Right cardiac atrium (tissue), 5 donors: Measurements from ENCODE around the gene RBM44. TPM values are rescaled to one million over a fixed set of nuclear protein-coding genes. Genes with fewer than 3 reads are reported as not detected.
"Not testable (repeated sequence)": the region's sequence is repeated elsewhere in the genome, so short reads cannot be mapped to it uniquely, and the experiment has no call there.

ENCODE experiments used
- ATAC-seq, 2 donors: fragments of 200-7000 bp; cut with Tn5 transposase; one replicate each; pipeline versions ENCODE4 v1.8.0 to v1.9.1; 2020; ENCODE audit warnings: moderate library complexity in 2 of 2, mild to moderate bottlenecking in 1 of 2
- DNase-seq, 3 donors: peaks; one replicate each; pipeline ENCODE4 v3.0.0-alpha.2; 2020
- H3K27ac ChIP-seq: one replicate; pipeline ENCODE4 v1.5.1; 2013; ENCODE audit warnings: mild to moderate bottlenecking, low read length, control low read depth, moderate library complexity
- H3K27me3 ChIP-seq: one replicate; pipeline ENCODE4 v1.6.1; 2013; ENCODE audit not compliant: control insufficient read depth, insufficient read depth
- H3K4me1 ChIP-seq: one replicate; pipeline ENCODE4 v1.6.1; 2013; ENCODE audit warnings: low read length; ENCODE audit not compliant: control insufficient read depth, insufficient read depth
- H3K4me3 ChIP-seq: one replicate; pipeline ENCODE4 v1.5.1; 2013; ENCODE audit warnings: low read length, control low read depth
- H3K9me3 ChIP-seq: one replicate; pipeline ENCODE4 v1.6.1; 2013; ENCODE audit warnings: low read length; ENCODE audit not compliant: control insufficient read depth
- WGBS: extraction: QIAGEN DNeasy Blood & Tissue Kit; methylation state at CpG from one replicate; pipeline ENCODE4 v1.1.7; 2013; 5-methylcytosine and 5-hydroxymethylcytosine counted together
- intact Hi-C, 4 donors: fragments of 100-400 bp; cut with DNase I; formaldehyde crosslinking; loops; one replicate each; pipeline versions ENCODE4 v1.11.0 to v1.14.0; 2022 to 2023
- polyA plus RNA-seq: library from polyadenylated mRNA; stranded (reverse); fragments of 200-250 nt; gene quantifications from one replicate; pipeline ENCODE4 v1.2.3, GENCODE V29; 2013
- total RNA-seq, 4 donors: library from RNA; stranded (reverse); fragmentation: NEBNext Ultra II Directional; extraction: Animal tissue kit (Norgen Biotek cat#: 25700); gene quantifications; one replicate each; pipeline ENCODE4 v1.2.1, GENCODE V29; 2021
- donor health status: healthy with polysubstance abuse.
- donor health status: DM: no; HTN: yes; CAD: no.
- donor health status: DM: no; HTN: no; CAD: no.
- donor health status: DM: no; HTN: yes; CAD: no; lungs with severe emphysema.
- donor health status: DM: yes; HTN: yes; CAD: no.

Gene RBM44
- total and polyA plus RNA-seq, 5 donors, result 0.20 to 0.70 (median 0.35) TPM

DNA sequence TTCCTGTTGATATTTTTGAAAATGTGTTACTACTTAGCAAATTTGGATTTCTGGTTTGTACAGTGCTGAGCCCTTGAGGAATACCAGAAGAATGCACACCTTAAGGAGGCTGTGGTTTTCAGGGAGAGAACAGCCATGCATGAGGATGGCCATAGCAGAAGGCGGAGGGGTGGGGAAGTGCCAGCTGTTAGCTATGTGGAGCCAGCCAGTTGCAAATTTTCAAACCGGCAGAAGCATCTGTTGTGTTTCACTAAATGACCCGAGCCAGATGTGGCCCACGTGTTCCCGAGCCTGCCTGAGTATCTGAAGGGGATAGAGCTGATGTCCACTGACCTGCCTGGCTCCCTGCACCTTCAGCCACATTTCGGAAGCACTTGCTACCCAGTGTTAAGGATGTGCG is 16.4 kb upstream of the RBM44 start:
- no peak overlapping the region for H3K27ac ChIP-seq
- H3K4me1 ChIP-seq, result no peaks in the 10 kb centered on the region
- ATAC-seq (peak in 1 of 2 donors; percentile 28), DNase-seq (no peak)
- intact Hi-C loops, result no loop called here
- no peaks in the 10 kb centered on the region for H3K9me3 ChIP-seq
- WGBS, result 79% methylated on average over 7 of the region's 7 CpGs
- H3K27me3 ChIP-seq, result no peaks in the 10 kb centered on the region
- H3K4me3 ChIP-seq, result no peak overlapping the region

DNA sequence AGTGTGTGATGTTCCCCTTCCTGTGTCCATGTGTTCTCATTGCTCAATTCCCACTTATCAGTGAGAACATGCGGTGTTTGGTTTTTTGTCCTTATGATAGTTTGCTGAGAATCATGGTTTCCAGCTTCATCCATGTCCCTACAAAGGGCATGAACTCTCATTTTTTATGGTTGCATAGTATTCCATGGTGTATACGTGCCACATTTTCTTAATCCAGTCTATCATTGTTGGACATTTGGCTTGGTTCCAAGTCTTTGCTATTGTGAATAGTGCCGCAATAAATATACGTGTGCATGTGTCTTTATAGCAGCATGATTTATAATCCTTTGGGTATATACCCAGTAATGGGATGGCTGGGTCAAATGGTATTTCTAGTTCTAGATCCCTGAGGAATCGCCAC is 14.9 kb upstream of the RBM44 start:
- H3K27ac ChIP-seq, DNase-seq, H3K4me1 ChIP-seq, intact Hi-C loops, H3K27me3 ChIP-seq, H3K9me3 ChIP-seq, H3K4me3 ChIP-seq, ATAC-seq: not testable (repeated sequence)
- 97% methylated on average over 2 of the region's 5 CpGs for WGBS

DNA sequence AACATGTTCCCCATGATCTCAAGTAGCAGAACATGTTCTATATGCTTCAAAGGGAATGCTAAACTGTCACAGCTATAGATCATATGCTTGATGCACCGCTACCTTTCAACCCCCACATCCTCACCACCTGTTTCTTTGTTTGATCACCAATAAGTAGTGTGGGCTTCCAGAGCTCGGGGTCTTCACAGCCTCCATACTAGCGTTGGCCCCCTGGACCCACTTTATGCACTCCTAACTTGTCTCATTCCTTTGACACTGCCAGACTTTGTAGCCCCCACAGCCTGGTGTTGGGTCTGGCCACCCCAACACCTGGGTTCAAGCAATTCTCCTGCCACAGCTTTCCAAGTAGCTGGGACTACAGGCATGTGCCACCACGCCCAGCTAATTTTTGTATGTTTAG is 11.6 kb upstream of the RBM44 start:
- no peak overlapping the region for H3K4me3 ChIP-seq
- no peaks in the 10 kb centered on the region for H3K9me3 ChIP-seq
- 96% methylated on average over 4 of the region's 4 CpGs for WGBS
- no peaks in the 10 kb centered on the region for H3K27me3 ChIP-seq
- H3K27ac ChIP-seq, result no peak overlapping the region
- ATAC-seq (no peak), DNase-seq (no peak)
- intact Hi-C loops, result no loop called here
- no peaks in the 10 kb centered on the region for H3K4me1 ChIP-seq

- Histone ChIP-seq H3K27ac (no peak overlapping the region), H3K4me1 (no peaks in the 10 kb centered on the region), H3K4me3 (no peak overlapping the region), H3K9me3 (no peaks in the 10 kb centered on the region), H3K27me3 (no peaks in the 10 kb centered on the region)
- intact Hi-C loops, result no loop called here
- DNase-seq (no peak), ATAC-seq (no peak)
- WGBS, result 85% methylated on average over 4 of the region's 4 CpGs
Observed at GRCh38 chr2:237790353-237790752, 8.2 kb upstream of the RBM44 start.

DNA sequence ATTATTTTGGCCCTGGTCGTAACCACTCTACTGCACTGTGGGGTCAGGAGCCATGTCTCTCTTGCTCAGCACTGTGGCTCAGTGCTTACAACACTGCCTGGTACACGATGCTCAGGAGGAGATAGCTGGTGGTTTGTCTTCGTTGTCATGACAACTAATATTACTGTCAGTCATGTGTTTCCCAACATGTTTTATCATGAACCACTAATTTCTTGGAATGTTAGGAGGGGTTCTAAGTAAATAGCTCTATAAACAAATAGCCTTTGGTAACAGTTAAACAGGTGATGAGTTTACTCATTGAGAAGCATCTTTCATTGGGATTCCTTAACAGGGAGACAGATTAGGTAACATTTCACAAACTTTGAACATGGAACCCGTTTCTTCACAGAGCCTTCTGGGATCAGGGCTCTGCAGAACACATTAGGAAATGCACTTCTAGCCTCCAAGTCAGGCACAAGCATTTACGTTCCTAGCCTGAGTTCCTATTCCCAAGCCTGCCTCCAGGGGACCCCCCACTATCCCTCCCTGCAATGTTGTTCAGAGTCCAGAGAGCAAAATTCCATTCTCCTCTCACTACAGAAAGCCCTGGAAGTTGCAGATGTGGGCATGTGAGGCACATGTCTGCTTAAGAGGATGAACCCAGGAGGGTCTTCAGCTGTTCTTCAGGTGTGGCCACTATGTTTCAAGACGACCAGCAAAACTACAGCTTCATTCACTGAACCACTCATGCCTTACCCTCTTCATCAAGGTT is 6.4 kb upstream of the RBM44 start:
- intact Hi-C loops, result no loop called here
- DNase-seq, result no peak
- Histone ChIP-seq H3K9me3 (no peaks in the 10 kb centered on the region), H3K4me3 (no peak overlapping the region), H3K27ac (no peak overlapping the region), H3K4me1 (no peaks in the 10 kb centered on the region), H3K27me3 (no peaks in the 10 kb centered on the region)
- 73% methylated on average over 6 of the region's 6 CpGs for WGBS
- no peak for ATAC-seq

DNA sequence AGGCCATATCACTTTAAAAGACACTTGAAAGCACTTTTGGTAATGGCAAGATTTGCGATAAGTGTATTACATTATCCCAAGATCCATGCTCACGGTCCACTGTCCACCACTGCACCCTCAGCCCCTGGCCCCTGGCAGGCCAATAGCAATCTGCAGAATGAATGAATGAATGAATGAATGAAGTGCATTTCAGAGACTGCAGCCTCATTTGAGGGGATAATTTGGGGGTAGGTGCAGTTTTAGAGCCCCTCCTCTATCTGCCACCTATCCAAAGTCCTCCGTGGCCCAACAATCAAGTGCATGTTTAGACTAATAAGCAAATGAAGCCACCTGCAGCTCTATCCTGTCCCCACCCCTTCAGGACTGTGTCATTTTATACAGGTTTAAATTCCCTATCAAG is 1.3 kb upstream of the RBM44 start:
- Histone ChIP-seq H3K4me3 (no peak overlapping the region), H3K27me3 (no peaks in the 10 kb centered on the region), H3K4me1 (no peaks in the 10 kb centered on the region), H3K27ac (no peak overlapping the region), H3K9me3 (no peaks in the 10 kb centered on the region)
- ATAC-seq, result no peak
- DNase-seq, result no peak
- intact Hi-C loops, result no loop called here
- 94% methylated on average over 3 of the region's 3 CpGs for WGBS

DNA sequence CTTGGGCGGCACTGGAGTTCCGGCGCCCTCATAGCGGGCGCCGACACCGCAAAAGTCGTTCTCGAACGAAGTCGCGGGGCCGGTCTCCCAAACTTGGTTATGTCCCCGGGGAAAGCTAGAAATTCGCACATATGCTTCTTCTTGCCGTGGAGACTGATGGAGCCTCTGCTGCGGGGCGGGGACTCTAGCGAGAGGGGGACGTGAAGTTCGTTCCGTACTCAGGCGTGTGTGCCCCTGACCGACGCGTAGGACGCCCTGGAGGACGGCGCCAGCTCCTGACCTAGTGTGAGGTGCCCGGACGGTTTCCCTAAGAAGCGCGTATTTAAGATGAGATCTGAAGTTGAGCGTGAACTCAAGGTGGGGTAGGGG is 465 bp downstream of the RBM44 start:
- ATAC-seq, result no peak

GRCh38 chr2:237801466-237801865 is 2.9 kb downstream of the RBM44 start:
- WGBS, result 95% methylated on average over 2 of the region's 2 CpGs
- H3K4me1 ChIP-seq, result no peaks in the 10 kb centered on the region
- no peak overlapping the region for H3K4me3 ChIP-seq
- H3K9me3 ChIP-seq, result no peaks in the 10 kb centered on the region
- ATAC-seq, result no peak
- H3K27me3 ChIP-seq, result no peaks in the 10 kb centered on the region
- DNase-seq, result no peak
- intact Hi-C loops, result no loop called here
- H3K27ac ChIP-seq, result no peak overlapping the region

More for the DNA sequence above, 465 bp downstream of the RBM44 start:
- WGBS, result 91% methylated on average over 34 of the region's 34 CpGs
- Histone ChIP-seq H3K27ac (no peak overlapping the region), H3K4me3 (no peak overlapping the region), H3K4me1 (no peaks in the 10 kb centered on the region), H3K9me3 (no peaks in the 10 kb centered on the region), H3K27me3 (no peaks in the 10 kb centered on the region)
- intact Hi-C loops, result no loop called here
- DNase-seq, result no peak

DNA sequence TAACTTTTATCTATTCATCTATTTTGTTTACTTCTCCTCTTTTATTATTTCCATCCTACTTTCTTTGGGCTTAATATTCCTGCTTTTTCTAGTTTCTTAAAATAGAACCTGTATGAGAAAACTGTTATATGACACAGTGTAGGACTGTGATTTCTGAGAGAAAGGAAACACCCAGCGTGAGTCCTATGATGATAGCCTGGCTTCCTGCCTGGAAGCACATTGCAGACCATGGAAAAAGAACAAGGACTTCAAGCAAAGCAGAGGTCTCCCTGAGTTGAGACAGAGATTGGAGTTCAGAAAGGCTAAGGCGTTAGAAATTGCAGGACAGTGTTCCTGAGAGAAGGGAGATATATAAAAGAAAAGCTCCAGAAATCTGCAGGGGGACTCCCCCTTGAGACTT is 7.8 kb downstream of the RBM44 start:
- Histone ChIP-seq H3K27ac (no peak overlapping the region), H3K27me3 (no peaks in the 10 kb centered on the region), H3K4me1 (no peaks in the 10 kb centered on the region), H3K9me3 (no peaks in the 10 kb centered on the region), H3K4me3 (no peak overlapping the region)
- DNase-seq (no peak), ATAC-seq (peak; percentile 57 to 90)
- 32% methylated on average over 2 of the region's 2 CpGs for WGBS
- intact Hi-C loops, result no loop called here

- no peak for ATAC-seq
- DNase-seq, result no peak
- intact Hi-C loops, result no loop called here
- 82% methylated on average over 1 of the region's 1 CpG for WGBS
- H3K27me3 ChIP-seq, result no peaks in the 10 kb centered on the region
- H3K4me1 ChIP-seq, result no peaks in the 10 kb centered on the region
- H3K9me3 ChIP-seq, result no peaks in the 10 kb centered on the region
- no peak overlapping the region for H3K4me3 ChIP-seq
- H3K27ac ChIP-seq, result no peak overlapping the region
Observed at GRCh38 chr2:237815637-237816036, 17.1 kb downstream of the RBM44 start.

GRCh38 chr2:237816531-237816930 is 18.0 kb downstream of the RBM44 start:
- Histone ChIP-seq H3K4me3 (no peak overlapping the region), H3K4me1 (no peaks in the 10 kb centered on the region), H3K27me3 (no peaks in the 10 kb centered on the region), H3K9me3 (no peaks in the 10 kb centered on the region), H3K27ac (no peak overlapping the region)
- WGBS, result 98% methylated on average over 1 of the region's 1 CpG
- intact Hi-C loops, result no loop called here
- DNase-seq, result no peak
- no peak for ATAC-seq

DNA sequence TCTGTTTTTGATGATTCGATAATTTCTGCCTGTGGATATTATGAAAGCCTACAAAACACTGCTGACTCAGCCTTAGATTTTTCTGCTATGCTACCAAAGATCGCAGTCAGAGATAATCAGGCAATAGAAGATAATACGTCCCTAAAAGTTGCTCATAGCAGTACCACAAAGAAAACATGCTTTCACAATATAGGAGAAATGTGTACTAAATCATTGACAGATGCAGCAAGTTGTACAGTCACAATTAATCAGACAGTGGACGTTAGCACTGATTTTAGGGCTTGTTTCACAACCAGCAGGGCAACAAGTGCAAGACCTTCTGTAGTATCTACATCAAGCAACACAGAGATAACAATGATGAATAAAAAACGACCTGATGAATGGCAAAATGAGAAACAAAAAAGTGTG is 19.5 kb downstream of the RBM44 start:
- DNase-seq (no peak), ATAC-seq (no peak)
- no peak overlapping the region for H3K27ac ChIP-seq
- 61% methylated on average over 5 of the region's 5 CpGs for WGBS
- H3K27me3 ChIP-seq, result no peaks in the 10 kb centered on the region
- no peaks in the 10 kb centered on the region for H3K9me3 ChIP-seq
- intact Hi-C loops, result no loop called here
- H3K4me1 ChIP-seq, result no peaks in the 10 kb centered on the region
- no peak overlapping the region for H3K4me3 ChIP-seq
